Prostate gland (tissue), 2 donors: ENCODE results near the gene TBATA. TPM values are rescaled to one million over a fixed set of nuclear protein-coding genes. Genes with fewer than 3 reads are reported as not detected.

Experiments used
- DNase-seq: peaks from one replicate; pipeline ENCODE4 v3.0.0-alpha.2; 2019; ENCODE audit warnings: low spot score
- H3K27ac ChIP-seq, 2 donors: fragments of 200-600 bp; sonication (generic); 2 replicates each; pipeline ENCODE4 v1.5.1; 2017 to 2019
- H3K27me3 ChIP-seq: fragments of 200-600 bp; sonication (generic); replicated peaks from 2 replicates; pipeline ENCODE4 v1.5.1; 2019; ENCODE audit not compliant: insufficient read depth
- H3K36me3 ChIP-seq, 2 donors: fragments of 200-600 bp; sonication (generic); 1 replicate in 1 of 2; 2 replicates in 1 of 2; pipeline versions ENCODE4 v1.5.1 to v1.8.1; 2017 to 2019
- H3K4me1 ChIP-seq: fragments of 200-600 bp; sonication (generic); replicated peaks from 2 replicates; pipeline ENCODE4 v1.5.1; 2019
- H3K4me3 ChIP-seq, 2 donors: fragments of 200-600 bp; sonication (generic); 2 replicates each; pipeline ENCODE4 v1.5.1; 2017 to 2019
- H3K9me3 ChIP-seq: fragments of 200-600 bp; sonication (generic); 2 replicates; pipeline ENCODE4 v1.5.1; 2017
- POLR2A ChIP-seq: fragments of 450-650 bp; IDR thresholded peaks from one replicate; pipeline ENCODE4 v1.6.1; 2016; ENCODE audit warnings: antibody characterized with exemption, mild to moderate bottlenecking
- POLR2AphosphoS5 ChIP-seq: sonication (generic); formaldehyde crosslinking; IDR thresholded peaks from one replicate; pipeline ENCODE4 v1.6.1; 2017; ENCODE audit warnings: antibody characterized with exemption
- WGBS: methylation state at CpG from one replicate; pipeline ENCODE4 v1.1.5; 2018; 5-methylcytosine and 5-hydroxymethylcytosine counted together
- intact Hi-C: fragments of 100-400 bp; cut with DNase I; formaldehyde crosslinking; loops from one replicate; pipeline ENCODE4 v1.14.2; 2022
- total RNA-seq, 2 donors: library from RNA; depleted of rRNA; stranded (reverse); fragments of >200 nt; gene quantifications; one replicate each; pipeline ENCODE4 v1.1.0, GENCODE V29; 2016
- TF ChIP-seq, protein P1 (sequence below), 4 experiments: fragments of 200-600 bp in 2 of 4; fragments of 450-650 bp in 2 of 4; sonication (generic) in 2 of 4; IDR thresholded peaks; 1 replicate in 3 of 4; 2 replicates in 1 of 4; pipeline ENCODE4 v1.5.1; 2016 to 2019; ENCODE audit warnings: antibody characterized with exemption in 4 of 4, mild to moderate bottlenecking in 2 of 4, moderate library complexity in 2 of 4

The TBATA gene
- total RNA-seq, 2 donors from 2014 or later: 0.57 TPM; not detected in 1

DNA sequence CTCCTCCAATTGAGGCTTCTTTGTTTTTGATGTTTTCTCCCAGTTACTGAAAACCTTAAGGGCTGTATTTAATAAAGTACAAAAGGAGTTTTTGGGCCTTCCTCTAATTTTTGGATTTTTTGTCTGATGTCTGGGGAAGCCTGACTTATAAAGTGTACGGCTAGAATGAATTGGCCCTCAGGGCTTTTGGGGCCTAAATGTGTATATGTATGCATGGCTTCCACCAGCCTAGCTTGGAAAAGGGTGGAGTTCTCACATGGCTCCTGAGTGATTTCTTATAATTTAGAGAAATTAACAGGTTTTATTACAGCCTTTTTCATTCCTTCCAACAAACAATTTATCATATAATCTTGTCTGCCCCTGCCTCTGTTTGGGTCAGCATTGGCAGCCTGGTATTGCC is 10.4 kb upstream of the TBATA start:
- Histone ChIP-seq H3K4me3 (no peak overlapping the region), H3K9me3 (no peaks in the 10 kb centered on the region), H3K4me1 (no peaks in the 10 kb centered on the region), H3K36me3 (no peaks in the 10 kb centered on the region), H3K27me3 (no peaks in the 10 kb centered on the region), H3K27ac (no peak overlapping the region)
- WGBS: 88% methylated on average over 1 of the region's 1 CpG
- DNase-seq: no peak
- no peak for TF ChIP-seq POLR2A
- intact Hi-C loops: no loop called here

DNA sequence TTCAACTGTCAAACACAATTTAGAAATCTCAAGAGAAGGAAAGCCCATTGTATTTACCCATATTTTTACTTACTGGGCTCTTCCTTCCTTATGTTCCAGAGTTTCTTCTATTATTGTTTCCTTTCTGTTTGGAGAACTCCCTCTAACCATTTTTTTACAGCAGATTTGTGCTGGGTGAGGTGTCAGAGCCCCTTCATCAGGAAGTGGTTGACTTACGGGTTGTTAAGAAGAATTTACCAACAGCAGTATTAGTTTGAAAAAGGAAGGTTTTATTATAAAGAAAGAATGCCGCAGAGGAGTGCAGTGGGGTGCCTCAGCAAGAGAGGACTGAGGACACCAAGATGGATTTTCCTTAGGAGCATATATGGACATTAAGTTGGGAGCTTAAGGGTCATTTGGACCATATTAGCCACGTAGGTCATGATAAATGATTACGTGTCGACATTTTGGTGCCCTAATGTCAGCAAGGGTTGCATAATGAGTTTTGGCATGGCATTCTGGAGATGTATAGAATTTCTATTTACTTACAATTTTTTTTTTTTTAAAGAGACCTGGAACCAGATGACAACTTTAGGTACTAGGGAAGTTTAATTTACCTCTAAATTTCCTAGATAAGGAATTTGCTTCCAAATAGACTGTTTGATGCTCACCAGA is 6.3 kb upstream of the TBATA start:
- 59% methylated on average over 5 of the region's 5 CpGs for WGBS
- Histone ChIP-seq H3K27ac (no peak overlapping the region), H3K4me1 (no peaks in the 10 kb centered on the region), H3K36me3 (no peaks in the 10 kb centered on the region), H3K4me3 (no peak overlapping the region), H3K27me3 (no peaks in the 10 kb centered on the region), H3K9me3 (no peaks in the 10 kb centered on the region)
- TF ChIP-seq POLR2A (no peak), POLR2AphosphoS5 (no peak)
- TF ChIP-seq, protein P1, sequence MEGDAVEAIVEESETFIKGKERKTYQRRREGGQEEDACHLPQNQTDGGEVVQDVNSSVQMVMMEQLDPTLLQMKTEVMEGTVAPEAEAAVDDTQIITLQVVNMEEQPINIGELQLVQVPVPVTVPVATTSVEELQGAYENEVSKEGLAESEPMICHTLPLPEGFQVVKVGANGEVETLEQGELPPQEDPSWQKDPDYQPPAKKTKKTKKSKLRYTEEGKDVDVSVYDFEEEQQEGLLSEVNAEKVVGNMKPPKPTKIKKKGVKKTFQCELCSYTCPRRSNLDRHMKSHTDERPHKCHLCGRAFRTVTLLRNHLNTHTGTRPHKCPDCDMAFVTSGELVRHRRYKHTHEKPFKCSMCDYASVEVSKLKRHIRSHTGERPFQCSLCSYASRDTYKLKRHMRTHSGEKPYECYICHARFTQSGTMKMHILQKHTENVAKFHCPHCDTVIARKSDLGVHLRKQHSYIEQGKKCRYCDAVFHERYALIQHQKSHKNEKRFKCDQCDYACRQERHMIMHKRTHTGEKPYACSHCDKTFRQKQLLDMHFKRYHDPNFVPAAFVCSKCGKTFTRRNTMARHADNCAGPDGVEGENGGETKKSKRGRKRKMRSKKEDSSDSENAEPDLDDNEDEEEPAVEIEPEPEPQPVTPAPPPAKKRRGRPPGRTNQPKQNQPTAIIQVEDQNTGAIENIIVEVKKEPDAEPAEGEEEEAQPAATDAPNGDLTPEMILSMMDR (IDR thresholded peaks at IDR 0.05): no peak
- no peak for DNase-seq
- intact Hi-C loops: no loop called here

DNA sequence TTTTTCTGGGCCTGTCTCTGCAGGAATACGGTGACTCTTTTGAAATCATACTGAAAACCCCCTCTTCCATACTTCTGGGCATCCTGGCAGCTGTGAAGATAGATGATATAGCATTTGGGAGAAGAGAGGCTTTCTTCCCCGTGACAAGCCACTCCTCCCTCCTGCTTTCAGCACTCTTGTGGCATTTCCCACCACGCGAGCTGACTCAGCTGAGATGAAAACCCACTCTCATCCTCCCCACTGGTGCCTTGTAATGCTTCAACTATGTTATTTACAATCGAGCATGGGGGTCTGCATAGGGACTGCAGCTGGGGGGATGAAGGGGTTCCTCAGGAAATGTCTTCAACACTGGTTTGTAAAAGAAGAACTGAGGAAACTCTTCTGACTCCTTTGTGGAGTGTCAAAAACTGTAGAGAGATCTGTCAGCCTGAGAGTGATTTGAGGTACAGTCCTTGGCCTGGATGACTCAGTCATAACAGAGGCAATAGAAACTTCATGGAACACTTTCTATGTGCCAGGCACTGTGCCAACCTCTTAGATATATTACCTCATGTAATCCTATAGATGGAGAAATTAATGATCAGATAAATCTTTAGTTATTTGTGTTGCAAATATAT is 1.7 kb upstream of the TBATA start:
- intact Hi-C loops: no loop called here
- Histone ChIP-seq H3K4me3 (no peak overlapping the region), H3K27ac (no peak overlapping the region), H3K4me1 (no peaks in the 10 kb centered on the region), H3K27me3 (no peaks in the 10 kb centered on the region), H3K9me3 (no peaks in the 10 kb centered on the region), H3K36me3 (no peaks in the 10 kb centered on the region)
- TF ChIP-seq POLR2A (no peak), POLR2AphosphoS5 (no peak)
- TF ChIP-seq, protein P1 (IDR thresholded peaks at IDR 0.05): no peak
- WGBS: 78% methylated on average over 5 of the region's 5 CpGs
- no peak for DNase-seq

DNA sequence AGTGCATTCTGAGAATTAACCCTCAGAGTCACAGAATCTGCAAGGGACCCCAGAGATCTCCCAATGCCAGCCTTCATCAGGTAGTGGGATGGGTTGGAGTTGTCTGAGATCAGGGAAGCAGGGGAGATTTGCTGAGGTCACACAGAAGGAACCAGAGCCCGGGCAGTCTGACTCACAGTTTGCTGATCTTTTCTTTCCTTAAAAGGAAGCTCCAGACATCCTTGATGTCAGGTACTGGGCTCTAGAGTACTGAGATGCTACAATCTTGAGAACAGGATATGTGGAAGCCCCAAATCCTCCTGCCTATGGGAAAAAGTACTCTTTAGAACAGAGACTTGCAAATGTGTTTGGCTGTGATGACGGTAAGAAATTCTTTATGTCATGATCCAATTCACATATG is 706 bp downstream of the TBATA start:
- Histone ChIP-seq H3K4me1 (no peaks in the 10 kb centered on the region), H3K36me3 (no peaks in the 10 kb centered on the region), H3K9me3 (no peaks in the 10 kb centered on the region), H3K27ac (no peak overlapping the region), H3K4me3 (no peak overlapping the region), H3K27me3 (no peaks in the 10 kb centered on the region)
- TF ChIP-seq POLR2AphosphoS5 (no peak), POLR2A (no peak)
- TF ChIP-seq, protein P1 (IDR thresholded peaks at IDR 0.05): no peak
- 78% methylated on average over 2 of the region's 2 CpGs for whole genome bisulfite sequencing
- DNase-seq: no peak
- intact Hi-C loops: no loop called here

DNA sequence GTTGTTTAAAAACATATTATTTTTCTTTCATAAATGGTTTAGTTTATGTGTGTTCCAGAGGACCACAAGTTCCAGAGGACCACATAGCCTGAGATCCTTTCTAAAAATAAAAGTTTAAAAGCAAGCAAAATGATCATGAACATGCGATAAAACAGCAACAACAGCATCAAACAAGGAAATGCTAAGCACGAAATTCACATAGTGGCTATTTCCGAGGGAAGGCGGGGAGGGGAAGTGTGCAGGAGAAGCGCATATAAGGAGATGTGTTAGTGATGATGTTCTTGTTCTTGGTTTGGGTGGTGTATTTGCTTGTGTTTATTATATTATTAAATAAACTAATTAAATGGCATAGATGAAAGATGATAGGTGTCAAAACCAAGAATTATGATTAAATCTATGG is 1.2 kb downstream of the TBATA start:
- no peak for DNase-seq
- H3K36me3 ChIP-seq: no peaks in the 10 kb centered on the region
- no peaks in the 10 kb centered on the region for H3K4me1 ChIP-seq
- intact Hi-C loops: no loop called here
- H3K27me3 ChIP-seq: no peaks in the 10 kb centered on the region
- no peaks in the 10 kb centered on the region for H3K9me3 ChIP-seq
- H3K27ac ChIP-seq: no peak overlapping the region
- TF ChIP-seq, protein P1 (IDR thresholded peaks at IDR 0.05): no peak
- TF ChIP-seq POLR2AphosphoS5 (no peak), POLR2A (no peak)
- no peak overlapping the region for H3K4me3 ChIP-seq
- 78% methylated on average over 5 of the region's 5 CpGs for WGBS
